HG03520 (cell line): Measurements from ENCODE around the gene NR4A1.

Experiments used
- ATAC-seq: cut with Tn5 transposase; IDR thresholded peaks from one replicate; pipeline ENCODE4 v1.9.1; 2021; ENCODE audit warnings: mild to moderate bottlenecking, moderate library complexity; ENCODE audit not compliant: unreplicated experiment

Gene NR4A1

DNA sequence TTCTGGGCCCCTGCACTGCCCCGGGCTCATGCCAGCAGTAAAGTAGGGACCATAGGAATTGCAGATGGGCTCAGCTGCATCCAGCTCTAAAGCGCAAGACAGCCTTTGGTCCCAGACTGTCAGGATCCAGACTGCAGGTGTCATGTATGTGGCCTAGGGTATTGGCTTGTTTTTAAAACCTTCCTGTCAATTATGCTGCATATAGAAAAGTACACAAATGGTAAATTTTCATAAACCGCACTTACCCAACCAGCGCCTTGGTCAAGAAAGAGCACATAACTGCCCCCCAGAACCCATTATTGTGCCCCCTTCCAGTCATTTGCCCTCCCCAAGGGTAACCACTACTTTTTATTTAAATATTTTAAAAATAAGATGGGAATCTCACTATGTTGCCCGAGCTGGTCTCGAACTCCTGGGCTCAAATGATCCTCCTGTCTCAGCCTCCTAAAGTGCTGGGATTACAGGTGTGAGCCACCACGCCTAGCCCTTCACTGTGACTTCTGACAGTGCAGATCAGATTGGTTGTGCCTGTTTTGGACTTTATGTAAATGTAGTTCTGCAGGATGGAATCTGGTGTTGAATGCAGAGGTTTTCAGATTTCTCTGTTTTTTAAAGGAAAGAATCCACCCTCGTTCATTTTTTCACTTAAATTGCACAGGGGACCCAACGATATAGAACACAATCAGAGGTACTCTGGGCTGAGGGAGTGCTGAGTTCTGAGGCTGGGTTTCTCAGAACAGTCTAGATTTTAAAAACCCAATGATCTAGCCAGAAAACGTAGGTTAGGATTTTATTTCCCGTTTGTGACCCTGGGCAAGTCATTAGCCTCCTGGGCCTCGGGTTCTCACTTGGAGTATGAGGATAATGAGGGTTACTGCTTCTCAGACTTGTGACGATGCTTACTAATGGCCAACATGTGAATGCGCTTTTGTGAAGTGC, 6.7 kb downstream of the NR4A1 start:
- no peak for ATAC-seq

DNA sequence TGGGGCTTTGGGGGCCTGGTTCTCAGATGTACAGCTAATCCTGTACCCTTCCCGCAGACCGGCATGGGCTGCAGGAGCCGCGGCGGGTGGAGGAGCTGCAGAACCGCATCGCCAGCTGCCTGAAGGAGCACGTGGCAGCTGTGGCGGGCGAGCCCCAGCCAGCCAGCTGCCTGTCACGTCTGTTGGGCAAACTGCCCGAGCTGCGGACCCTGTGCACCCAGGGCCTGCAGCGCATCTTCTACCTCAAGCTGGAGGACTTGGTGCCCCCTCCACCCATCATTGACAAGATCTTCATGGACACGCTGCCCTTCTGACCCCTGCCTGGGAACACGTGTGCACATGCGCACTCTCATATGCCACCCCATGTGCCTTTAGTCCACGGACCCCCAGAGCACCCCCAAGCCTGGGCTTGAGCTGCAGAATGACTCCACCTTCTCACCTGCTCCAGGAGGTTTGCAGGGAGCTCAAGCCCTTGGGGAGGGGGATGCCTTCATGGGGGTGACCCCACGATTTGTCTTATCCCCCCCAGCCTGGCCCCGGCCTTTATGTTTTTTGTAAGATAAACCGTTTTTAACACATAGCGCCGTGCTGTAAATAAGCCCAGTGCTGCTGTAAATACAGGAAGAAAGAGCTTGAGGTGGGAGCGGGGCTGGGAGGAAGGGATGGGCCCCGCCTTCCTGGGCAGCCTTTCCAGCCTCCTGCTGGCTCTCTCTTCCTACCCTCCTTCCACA, 7.6 kb downstream of the NR4A1 start:
- ATAC-seq: no peak

GRCh38 chr12:52059582-52060497, 8.6 kb downstream of the NR4A1 start:
- no peak for ATAC-seq

GRCh38 chr12:52060498-52061177, 9.4 kb downstream of the NR4A1 start:
- ATAC-seq: no peak

DNA sequence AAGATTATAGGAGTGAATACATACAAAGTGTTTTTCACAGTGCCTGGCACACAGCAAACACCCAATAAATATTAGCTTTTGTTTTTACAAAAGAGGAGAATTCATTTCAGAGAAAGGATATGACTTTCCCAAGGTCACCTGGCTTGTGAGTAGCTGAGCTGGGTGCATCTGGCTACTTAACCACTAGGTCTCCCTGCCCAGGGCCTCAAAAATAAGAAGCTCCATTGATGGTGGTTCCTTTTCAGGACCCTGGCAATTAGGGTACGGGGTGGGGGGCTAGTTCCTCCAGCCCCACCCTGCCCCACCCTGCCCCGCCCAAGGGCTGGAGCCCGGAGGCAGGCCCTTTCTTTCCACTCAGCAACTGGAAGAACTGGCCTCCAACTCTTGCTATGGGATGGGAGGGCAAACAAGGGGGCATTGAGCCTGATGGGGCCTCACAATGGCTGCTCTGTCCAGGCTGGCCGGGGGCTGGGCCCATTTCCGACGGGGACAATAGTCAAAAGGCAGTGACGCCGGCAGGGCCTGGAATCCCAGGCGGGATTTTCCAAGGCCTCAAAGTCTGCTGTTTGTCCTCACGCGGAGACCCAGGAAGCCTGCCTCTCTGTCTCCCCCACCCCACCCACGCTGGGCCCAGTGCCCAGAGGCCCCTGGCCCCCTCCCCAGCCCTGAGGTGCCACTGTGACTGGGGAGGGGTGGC, 10.4 kb downstream of the NR4A1 start:
- no peak for ATAC-seq

DNA sequence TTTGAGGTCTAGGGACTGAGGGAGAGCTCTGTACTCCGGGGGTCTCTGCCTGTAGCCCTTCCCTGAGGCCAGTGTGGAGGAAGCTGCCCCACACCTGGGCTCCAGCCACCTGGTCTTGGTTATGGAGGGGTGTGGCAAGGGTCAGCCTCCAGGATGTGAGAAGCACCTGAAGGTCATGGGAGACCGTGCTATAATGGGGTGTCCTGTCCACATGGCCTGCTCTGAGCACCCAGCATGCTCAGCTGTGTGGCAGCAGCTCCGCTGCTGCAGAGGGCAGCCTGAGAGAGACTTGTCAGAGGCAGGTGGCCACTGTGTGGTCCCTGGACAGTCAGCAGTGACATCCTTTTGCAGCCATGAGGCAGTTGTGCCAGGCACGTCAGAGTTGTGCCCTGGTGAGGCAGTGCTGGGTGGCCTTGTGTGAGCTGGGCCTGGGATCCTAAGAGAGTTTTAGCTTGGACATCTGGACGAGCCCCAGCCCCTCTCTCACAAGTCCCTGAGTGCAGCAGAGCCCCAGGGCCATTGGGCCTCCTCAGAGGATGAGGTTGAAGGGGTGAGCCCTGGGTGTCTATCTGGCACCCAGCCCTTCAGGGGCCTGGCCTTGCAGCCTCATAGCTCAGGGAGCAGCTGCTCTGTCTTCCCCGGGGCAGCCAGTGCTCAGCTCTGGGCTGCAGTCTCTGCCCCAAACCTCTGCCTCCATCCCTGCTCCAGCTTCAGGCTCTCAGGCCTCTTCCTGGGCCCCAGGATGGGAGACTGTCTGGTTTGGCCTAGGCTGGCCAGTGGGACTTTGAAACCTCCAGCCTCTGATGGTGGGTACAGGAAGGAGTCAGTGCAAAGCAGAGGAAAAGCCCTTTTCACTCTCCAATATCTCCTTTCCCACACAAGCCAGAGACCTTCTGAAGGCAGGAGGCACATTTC, 11.2 kb downstream of the NR4A1 start:
- no peak for ATAC-seq

- no peak for ATAC-seq
These were observed 12.1 kb downstream of the NR4A1 start for GRCh38 chr12:52063082-52063924.

DNA sequence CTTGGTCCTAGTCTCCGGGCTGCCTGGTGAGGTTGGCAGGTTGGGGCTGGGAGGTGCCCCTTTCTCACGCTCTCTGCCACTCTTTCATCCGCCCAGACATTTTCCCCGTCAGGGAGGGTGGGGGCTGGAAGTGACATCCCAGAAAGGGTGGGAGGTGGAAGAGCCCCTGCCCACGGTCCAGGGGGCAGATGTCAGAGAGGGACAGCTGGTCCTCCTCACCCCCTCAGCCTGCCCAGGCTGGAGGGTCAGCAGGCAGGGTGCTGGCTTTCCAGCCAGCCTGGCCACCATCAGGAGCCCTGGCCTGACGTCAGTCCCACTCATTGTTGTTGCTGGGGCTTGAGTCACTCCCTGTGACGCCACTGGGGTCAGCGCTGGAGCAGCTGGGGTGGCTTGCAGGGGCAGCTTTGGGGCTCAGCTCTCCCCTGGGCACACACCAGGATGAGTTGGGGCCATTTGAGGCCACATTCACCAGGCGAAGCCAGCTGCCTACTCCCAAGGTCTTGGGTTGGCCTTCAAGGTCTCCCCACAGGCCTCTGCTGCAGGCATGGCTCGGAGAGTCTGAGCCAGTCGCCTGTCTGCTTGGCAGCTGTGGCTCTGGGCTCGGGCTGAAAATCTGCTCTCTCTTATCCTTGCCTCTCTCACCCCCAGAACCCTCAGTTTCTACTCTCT, 12.9 kb downstream of the NR4A1 start:
- ATAC-seq: no peak

DNA sequence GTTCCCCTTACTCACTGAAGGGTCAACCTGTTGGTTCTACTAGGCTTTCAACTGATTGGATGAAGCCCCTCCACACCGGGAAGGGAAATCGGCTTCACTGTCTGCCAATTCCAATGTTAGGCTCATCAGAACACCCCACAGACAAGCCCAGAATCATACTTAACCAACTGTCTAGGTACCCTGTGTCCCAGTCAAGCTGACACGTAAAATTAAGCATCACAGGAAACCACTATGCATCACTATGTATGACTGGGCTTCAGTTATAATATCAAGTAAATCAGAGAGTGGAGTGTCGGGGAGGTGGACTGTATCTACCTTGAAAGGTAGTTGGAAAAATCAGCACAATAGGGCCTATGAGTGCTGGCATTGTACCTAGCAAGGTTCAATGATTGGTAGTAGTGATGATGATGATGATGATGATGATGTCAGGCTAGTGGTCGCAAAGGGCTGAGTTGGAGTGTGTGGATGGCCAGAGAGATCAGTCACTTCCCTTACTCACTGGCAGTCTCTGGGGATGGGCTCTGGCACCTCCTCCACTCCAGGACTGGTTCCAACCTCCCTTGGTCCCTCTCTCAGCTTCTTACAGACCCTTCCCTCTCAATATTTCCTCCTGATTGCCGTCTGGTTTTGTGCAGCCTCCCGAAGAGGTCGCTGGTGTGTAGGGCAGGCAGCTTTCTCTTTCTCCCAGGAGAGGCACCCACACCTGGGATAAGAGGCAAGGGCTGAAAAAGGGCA, 15.3 kb downstream of the NR4A1 start:
- no peak for ATAC-seq

- ATAC-seq: no peak
These were observed 15.8 kb downstream of the NR4A1 start for GRCh38 chr12:52067081-52067374.

DNA sequence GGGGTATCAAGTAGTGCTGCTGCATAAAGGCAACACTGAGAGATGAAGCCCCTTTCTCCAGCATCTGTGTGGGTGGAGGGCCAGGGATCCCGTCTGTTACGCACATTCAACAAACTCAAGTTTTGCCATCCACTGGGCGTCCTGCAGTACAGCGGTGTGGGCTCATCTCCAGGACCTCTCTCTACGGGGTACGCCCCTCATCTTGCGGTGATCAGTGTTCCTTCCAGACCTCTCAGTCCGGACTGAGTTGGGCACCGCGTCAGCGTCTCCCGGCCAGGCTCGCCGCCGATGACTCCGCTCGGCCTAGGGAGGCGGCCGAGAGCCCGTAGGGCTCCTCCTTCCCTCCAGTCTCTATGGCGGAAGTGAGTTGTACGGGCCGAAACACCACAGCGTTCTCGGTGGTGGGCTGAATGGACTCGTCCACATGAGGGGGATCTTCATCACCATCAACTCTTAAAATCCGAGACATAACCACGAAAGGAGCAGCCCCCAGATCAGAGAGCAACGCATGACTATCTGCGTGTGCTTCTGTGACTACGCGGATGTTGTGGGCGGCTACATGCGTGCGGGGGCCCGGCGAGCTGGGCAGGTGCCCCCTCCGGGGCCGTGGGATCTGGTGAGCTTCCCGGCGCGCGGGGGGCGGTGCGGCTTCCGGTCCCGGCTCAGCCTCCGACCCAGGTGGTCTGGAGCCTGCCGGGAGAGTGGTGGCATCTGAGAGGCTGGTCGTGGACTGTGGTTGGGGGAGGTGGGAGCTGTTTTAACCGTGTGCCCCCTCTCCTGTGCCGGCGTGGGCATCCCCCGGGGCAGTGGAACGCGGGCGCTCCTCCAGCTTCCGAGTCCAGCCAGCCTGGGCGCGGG, 18.3 kb downstream of the NR4A1 start, which contains the start of gene ATG101:
TSS of gene ATG101 (plus strand) at position 652 of the 858 bp plus-strand sequence. CDS start 3,673 bp downstream, outside the sequence.
- ATAC-seq: peak; percentile 93

DNA sequence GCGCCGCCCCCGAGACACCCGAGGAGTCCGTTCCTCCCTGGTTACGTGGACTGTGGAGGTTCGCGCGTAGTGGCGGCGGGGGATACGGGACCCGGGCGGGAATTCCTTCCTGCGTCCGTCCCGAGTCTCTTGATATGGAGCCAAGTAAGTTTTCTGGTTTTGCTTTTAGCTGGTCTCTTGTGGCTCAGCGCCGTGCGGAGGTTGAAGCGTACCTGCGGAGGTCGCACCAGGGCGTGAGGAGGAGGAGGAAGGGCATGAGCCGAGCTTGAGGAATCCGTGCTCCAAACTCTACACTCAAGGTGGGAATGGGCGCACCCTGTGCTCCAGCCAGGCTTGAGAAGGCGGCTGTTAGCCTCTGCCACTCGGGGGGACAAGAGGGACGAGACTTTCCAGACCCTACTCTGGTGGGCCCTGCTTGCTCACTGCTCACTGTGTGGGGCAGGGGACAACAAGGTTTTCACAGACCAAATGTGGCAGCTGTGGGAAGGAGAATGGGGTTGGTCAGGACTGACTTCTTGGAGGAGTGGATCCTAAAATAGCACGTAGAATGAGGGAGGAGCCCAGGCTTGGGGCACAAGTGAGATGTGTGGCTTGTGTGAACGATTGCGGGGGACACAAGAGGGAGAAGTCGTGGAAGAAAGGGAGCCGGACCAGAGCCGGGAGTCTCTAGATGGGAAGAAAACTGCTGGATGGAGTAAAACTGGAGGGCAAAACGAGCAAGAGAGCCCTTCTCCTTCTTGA, 19.1 kb downstream of the NR4A1 start:
- ATAC-seq: peak; percentile 5

DNA sequence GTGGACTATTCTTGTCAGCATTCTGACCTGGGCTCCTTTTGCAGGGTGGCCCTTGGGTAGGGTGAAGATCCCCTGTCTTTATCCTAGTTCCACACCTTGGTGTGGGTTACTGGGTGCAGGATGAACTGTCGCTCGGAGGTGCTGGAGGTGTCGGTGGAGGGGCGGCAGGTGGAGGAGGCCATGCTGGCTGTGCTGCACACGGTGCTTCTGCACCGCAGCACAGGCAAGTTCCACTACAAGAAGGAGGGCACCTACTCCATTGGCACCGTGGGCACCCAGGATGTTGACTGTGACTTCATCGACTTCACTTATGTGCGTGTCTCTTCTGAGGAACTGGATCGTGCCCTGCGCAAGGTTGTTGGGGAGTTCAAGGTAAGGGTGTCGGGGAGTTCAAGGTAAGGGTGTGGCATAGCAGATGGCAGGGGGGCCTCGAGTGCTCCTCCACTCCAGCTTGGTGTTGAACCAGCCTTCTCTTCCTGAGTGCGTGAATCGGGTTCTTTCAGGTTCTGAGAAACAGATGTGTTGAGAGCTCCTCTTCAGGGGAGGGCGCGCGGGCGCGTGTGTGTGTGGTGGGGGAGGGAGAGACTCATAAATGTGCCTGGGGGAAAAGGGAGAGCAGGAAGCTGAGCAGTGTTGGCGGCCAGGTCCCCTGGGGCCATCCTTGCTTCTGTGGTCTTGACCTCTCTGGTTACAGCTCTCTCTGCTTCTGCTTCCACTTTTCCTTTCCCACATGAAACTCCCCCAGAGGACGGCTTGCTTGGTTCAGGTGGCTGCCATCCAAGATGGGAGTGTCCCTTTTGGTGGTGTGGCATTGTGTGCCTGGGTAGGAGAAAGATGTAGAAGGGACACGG, 22.5 kb downstream of the NR4A1 start:
- ATAC-seq: no peak
